GM10847 (cell line): ENCODE data around the gene AGPAT3.

Experiments
- POLR2A ChIP-seq: IDR thresholded peaks from 2 replicates; pipeline ENCODE4 v1.6.1; 2011; ENCODE audit not compliant: insufficient read length; ENCODE audit errors: extremely low read depth

AGPAT3 gene

GRCh38 chr21:43884012-43884860 lies 19.2 kb downstream of the AGPAT3 start:
- TF ChIP-seq POLR2A, result no peak

GRCh38 chr21:43884861-43885417 lies 19.9 kb downstream of the AGPAT3 start:
- TF ChIP-seq POLR2A, result no peak

GRCh38 chr21:43885721-43886120 lies 20.7 kb downstream of the AGPAT3 start:
- TF ChIP-seq POLR2A, result no peak

- TF ChIP-seq POLR2A, result no peak
Measured at GRCh38 chr21:43886565-43886964, 21.5 kb downstream of the AGPAT3 start.

- TF ChIP-seq POLR2A, result no peak
Measured at GRCh38 chr21:43889069-43889468, 24.0 kb downstream of the AGPAT3 start.

- TF ChIP-seq POLR2A, result no peak
Measured at GRCh38 chr21:43890042-43890441, 25.0 kb downstream of the AGPAT3 start.

- TF ChIP-seq POLR2A, result no peak
Measured at GRCh38 chr21:43892334-43892733, 27.3 kb downstream of the AGPAT3 start.

GRCh38 chr21:43892984-43893535 lies 28.0 kb downstream of the AGPAT3 start:
- no peak for TF ChIP-seq POLR2A

GRCh38 chr21:43893536-43894205 lies 28.6 kb downstream of the AGPAT3 start:
- TF ChIP-seq POLR2A, result no peak

GRCh38 chr21:43894206-43894577 lies 29.2 kb downstream of the AGPAT3 start:
- no peak for TF ChIP-seq POLR2A

- no peak for TF ChIP-seq POLR2A
Measured at GRCh38 chr21:43895196-43895595, 30.2 kb downstream of the AGPAT3 start.

GRCh38 chr21:43899307-43900077 lies 34.5 kb downstream of the AGPAT3 start:
- no peak for TF ChIP-seq POLR2A

GRCh38 chr21:43900078-43900385 lies 35.0 kb downstream of the AGPAT3 start:
- no peak for TF ChIP-seq POLR2A

- no peak for TF ChIP-seq POLR2A
Measured at GRCh38 chr21:43900690-43901089, 35.7 kb downstream of the AGPAT3 start.

GRCh38 chr21:43902441-43902840 lies 37.4 kb downstream of the AGPAT3 start:
- TF ChIP-seq POLR2A, result no peak
